WERI-Rb-1 (cell line): ENCODE measurements around the gene HIVEP1.

Experiments used
- DNase-seq: peaks from one replicate; pipeline ENCODE4 v3.0.0-alpha.2; 2020
- H3K27ac ChIP-seq: fragments of 250-450 bp; sonication (Bioruptor Pico); 2 replicates; pipeline ENCODE4 v1.5.1; 2020; ENCODE audit warnings: mild to moderate bottlenecking, moderate library complexity
- H3K27me3 ChIP-seq: fragments of 250-450 bp; sonication (Bioruptor Pico); 2 replicates; pipeline ENCODE4 v1.5.1; 2021; ENCODE audit warnings: mild to moderate bottlenecking, low read depth, moderate library complexity; ENCODE audit not compliant: insufficient read depth, severe bottlenecking
- H3K36me3 ChIP-seq: fragments of 250-450 bp; sonication (Bioruptor Pico); 2 replicates; pipeline ENCODE4 v1.5.1; 2020; ENCODE audit warnings: mild to moderate bottlenecking, moderate library complexity
- H3K4me3 ChIP-seq: 2 replicates; pipeline ENCODE4 v1.5.1; 2011; ENCODE audit warnings: low read depth, mild to moderate bottlenecking, control low read depth, low read length
- H3K9me3 ChIP-seq: fragments of 250-450 bp; sonication (Bioruptor Pico); 2 replicates; pipeline ENCODE4 v1.5.1; 2021; ENCODE audit warnings: mild to moderate bottlenecking, moderate library complexity; ENCODE audit not compliant: severe bottlenecking
- CTCF ChIP-seq: IDR thresholded peaks from 2 replicates; pipeline ENCODE4 v1.5.1; 2011; ENCODE audit warnings: low read depth, mild to moderate bottlenecking, control low read depth, inconsistent platforms, low read length

HIVEP1 gene

DNA sequence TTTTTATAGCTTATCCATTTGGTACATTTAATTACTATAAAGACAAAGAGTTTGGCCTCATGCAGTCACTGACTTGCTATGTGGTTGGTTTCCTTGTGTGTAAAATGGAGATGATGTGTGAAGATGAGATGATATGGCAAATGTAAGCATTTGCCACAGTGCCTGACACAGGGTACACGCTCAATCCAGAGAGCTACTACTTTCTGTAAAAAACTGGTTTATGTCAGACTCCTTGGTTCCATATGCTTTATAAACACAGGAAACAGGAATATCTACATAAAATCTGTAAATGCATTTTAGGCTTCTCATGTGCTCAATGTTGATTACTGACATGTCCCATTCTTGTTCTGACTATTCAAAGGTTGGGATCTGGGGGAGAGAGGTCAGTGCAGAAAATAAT is 10.4 kb downstream of the HIVEP1 start:
- Histone ChIP-seq H3K36me3 (peaks cover under 1% of the 10 kb centered on the region), H3K27me3 (no peaks in the 10 kb centered on the region), H3K4me3 (no peak overlapping the region), H3K9me3 (no peaks in the 10 kb centered on the region), H3K27ac (no peak overlapping the region)
- no peak for DNase-seq
- no peak for TF ChIP-seq CTCF

DNA sequence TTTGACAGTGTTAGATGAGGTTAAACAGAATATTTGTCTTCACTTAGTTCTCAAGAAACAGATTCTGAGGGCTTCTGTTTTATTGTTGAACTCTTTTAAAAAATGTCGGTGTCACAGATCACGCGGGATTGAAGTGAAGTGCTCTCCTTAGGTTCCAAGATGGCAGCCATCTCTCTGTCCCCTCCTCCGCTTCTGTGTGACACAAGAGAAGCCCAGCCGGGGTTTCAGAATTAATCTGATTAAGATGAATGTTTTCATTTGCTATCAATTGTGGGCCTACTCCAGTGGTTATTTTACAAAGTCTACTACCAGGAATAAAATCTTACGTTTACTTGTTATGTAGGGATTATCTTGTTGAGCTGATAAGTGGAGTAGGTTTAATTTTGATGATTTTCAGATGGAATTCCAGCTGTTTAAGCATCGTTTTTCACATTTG is 10.9 kb downstream of the HIVEP1 start:
- no peak for TF ChIP-seq CTCF
- H3K27me3 ChIP-seq: no peaks in the 10 kb centered on the region
- no peak for DNase-seq
- no peaks in the 10 kb centered on the region; the same call in 1 of the 2 replicates for H3K36me3 ChIP-seq
- no peak overlapping the region for H3K4me3 ChIP-seq
- H3K27ac ChIP-seq: no peak overlapping the region
- H3K9me3 ChIP-seq: no peaks in the 10 kb centered on the region

GRCh38 chr6:12024216-12024615 is 12.1 kb downstream of the HIVEP1 start:
- no peak for DNase-seq
- Histone ChIP-seq H3K36me3 (no peaks in the 10 kb centered on the region; the same call in 1 of the 2 replicates), H3K27ac (no peak overlapping the region), H3K4me3 (no peak overlapping the region), H3K9me3 (no peaks in the 10 kb centered on the region), H3K27me3 (no peaks in the 10 kb centered on the region)
- TF ChIP-seq CTCF: no peak

GRCh38 chr6:12024699-12025434 is 12.8 kb downstream of the HIVEP1 start:
- Histone ChIP-seq H3K36me3 (no peaks in the 10 kb centered on the region; the same call in 1 of the 2 replicates), H3K4me3 (no peak overlapping the region)
- DNase-seq: no peak

GRCh38 chr6:12026120-12026519 is 14.0 kb downstream of the HIVEP1 start:
- H3K4me3 ChIP-seq: no peak overlapping the region
- H3K9me3 ChIP-seq: peaks cover 5% of the 10 kb centered on the region
- no peak for TF ChIP-seq CTCF
- H3K27me3 ChIP-seq: no peaks in the 10 kb centered on the region
- no peak overlapping the region for H3K27ac ChIP-seq
- H3K36me3 ChIP-seq: no peaks in the 10 kb centered on the region
- DNase-seq: no peak

More at GRCh38 chr6:12024699-12025434, 12.8 kb downstream of the HIVEP1 start:
- H3K9me3 ChIP-seq: peaks cover 1% of the 10 kb centered on the region
- no peak overlapping the region for H3K27ac ChIP-seq
- no peaks in the 10 kb centered on the region for H3K27me3 ChIP-seq
- TF ChIP-seq CTCF: no peak

- Histone ChIP-seq H3K27ac (no peak overlapping the region), H3K36me3 (no peaks in the 10 kb centered on the region), H3K4me3 (no peak overlapping the region), H3K9me3 (peaks cover 5% of the 10 kb centered on the region), H3K27me3 (no peaks in the 10 kb centered on the region)
- no peak for DNase-seq
- TF ChIP-seq CTCF: no peak
Observed at GRCh38 chr6:12026833-12027232, 14.7 kb downstream of the HIVEP1 start.
